Activated T-cell treated with anti-CD3 and anti-CD28 coated beads, Interleukin-2, amount 50 U/mL, for 24 hours (primary cell): ENCODE results near the gene ADGRG6.
"Not testable (repeated sequence)": the region's sequence is repeated elsewhere in the genome, so short reads cannot be mapped to it uniquely, and the experiment has no call there.

Experiments
- DNase-seq: peaks from one replicate; pipeline ENCODE4 v3.0.0-alpha.2; 2020
- H3K27ac Mint-ChIP-seq: 2 replicates; pipeline ENCODE4 v1.8.0; 2020; ENCODE audit warnings: mild to moderate bottlenecking, mixed read lengths
- H3K27me3 Mint-ChIP-seq: 2 replicates; pipeline ENCODE4 v1.8.0; 2020; ENCODE audit warnings: mixed read lengths
- H3K36me3 Mint-ChIP-seq: 2 replicates; pipeline ENCODE4 v1.8.0; 2020; ENCODE audit warnings: low read depth, mixed read lengths
- H3K4me1 Mint-ChIP-seq: 2 replicates; pipeline ENCODE4 v1.8.0; 2020; ENCODE audit warnings: low read depth, mixed read lengths
- H3K4me3 Mint-ChIP-seq: 2 replicates; pipeline ENCODE4 v1.8.0; 2020; ENCODE audit warnings: mild to moderate bottlenecking, moderate library complexity, mixed read lengths
- H3K9me3 Mint-ChIP-seq: 2 replicates; pipeline ENCODE4 v1.8.0; 2020; ENCODE audit warnings: mixed read lengths

ADGRG6 gene

GRCh38 chr6:142448091-142448729 lies 146.4 kb downstream of the ADGRG6 start:
- Mint-ChIP-seq H3K27me3 (peaks cover 9% of the 10 kb centered on the region), H3K9me3 (no peaks in the 10 kb centered on the region), H3K4me3 (no peak overlapping the region), H3K4me1 (peaks cover 8% of the 10 kb centered on the region), H3K27ac (no peak overlapping the region), H3K36me3 (no peaks in the 10 kb centered on the region)
- DNase-seq = no peak

DNA sequence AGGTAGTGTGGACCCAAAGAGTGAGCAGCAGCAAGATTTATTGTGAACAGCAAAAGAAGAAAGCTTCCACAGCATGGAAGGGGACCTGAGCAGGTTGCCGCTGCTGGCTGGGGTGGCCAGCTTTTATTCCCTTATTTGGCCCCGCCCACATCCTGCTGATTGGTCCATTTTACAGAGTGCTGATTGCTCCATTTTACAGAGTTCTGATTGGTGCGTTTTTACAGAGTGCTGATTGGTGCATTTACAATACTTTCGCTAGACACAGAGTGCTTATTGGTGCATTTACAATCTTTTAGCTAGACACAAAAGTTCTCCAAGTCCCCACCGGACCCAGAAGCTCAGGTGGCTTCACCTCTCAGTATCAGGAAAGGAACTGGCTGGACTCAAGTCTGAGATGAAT lies 149.0 kb downstream of the ADGRG6 start:
- H3K27me3 Mint-ChIP-seq, H3K4me3 Mint-ChIP-seq, H3K9me3 Mint-ChIP-seq, DNase-seq, H3K4me1 Mint-ChIP-seq, H3K27ac Mint-ChIP-seq, H3K36me3 Mint-ChIP-seq: not testable (repeated sequence)

GRCh38 chr6:142452993-142453392 lies 151.2 kb downstream of the ADGRG6 start:
- no peak overlapping the region for H3K27ac Mint-ChIP-seq
- no peak overlapping the region for H3K4me3 Mint-ChIP-seq
- no peaks in the 10 kb centered on the region for H3K9me3 Mint-ChIP-seq
- no peak for DNase-seq
- peaks cover 9% of the 10 kb centered on the region for H3K27me3 Mint-ChIP-seq
- no peaks in the 10 kb centered on the region for H3K36me3 Mint-ChIP-seq
- no peaks in the 10 kb centered on the region for H3K4me1 Mint-ChIP-seq

DNA sequence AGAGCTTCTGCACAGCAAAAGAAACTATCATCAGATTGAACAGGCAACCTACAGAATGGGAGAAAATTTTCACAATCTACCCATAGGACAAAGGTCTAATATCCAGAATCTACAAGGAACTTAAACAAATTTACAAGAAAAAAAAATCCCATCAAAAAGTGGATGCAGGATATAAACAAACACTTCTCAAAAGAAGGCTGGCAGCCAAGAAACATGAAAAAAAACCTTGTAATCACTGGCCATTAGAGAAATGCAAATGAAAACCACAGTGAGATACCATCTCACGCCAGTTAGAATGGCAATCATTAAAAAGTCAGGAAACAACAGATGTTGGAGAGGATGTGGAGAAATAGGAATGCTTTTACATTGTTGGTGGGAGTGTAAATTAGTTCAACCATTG lies 152.4 kb downstream of the ADGRG6 start:
- not testable (repeated sequence) for H3K27me3 Mint-ChIP-seq, H3K27ac Mint-ChIP-seq, DNase-seq

GRCh38 chr6:142454848-142455247 lies 153.0 kb downstream of the ADGRG6 start:
- not testable (repeated sequence) for DNase-seq, H3K4me1 Mint-ChIP-seq, H3K27me3 Mint-ChIP-seq, H3K27ac Mint-ChIP-seq, H3K4me3 Mint-ChIP-seq, H3K36me3 Mint-ChIP-seq, H3K9me3 Mint-ChIP-seq

More for the DNA sequence above, 152.4 kb downstream of the ADGRG6 start:
- H3K9me3 Mint-ChIP-seq, H3K4me3 Mint-ChIP-seq, H3K4me1 Mint-ChIP-seq, H3K36me3 Mint-ChIP-seq: not testable (repeated sequence)

DNA sequence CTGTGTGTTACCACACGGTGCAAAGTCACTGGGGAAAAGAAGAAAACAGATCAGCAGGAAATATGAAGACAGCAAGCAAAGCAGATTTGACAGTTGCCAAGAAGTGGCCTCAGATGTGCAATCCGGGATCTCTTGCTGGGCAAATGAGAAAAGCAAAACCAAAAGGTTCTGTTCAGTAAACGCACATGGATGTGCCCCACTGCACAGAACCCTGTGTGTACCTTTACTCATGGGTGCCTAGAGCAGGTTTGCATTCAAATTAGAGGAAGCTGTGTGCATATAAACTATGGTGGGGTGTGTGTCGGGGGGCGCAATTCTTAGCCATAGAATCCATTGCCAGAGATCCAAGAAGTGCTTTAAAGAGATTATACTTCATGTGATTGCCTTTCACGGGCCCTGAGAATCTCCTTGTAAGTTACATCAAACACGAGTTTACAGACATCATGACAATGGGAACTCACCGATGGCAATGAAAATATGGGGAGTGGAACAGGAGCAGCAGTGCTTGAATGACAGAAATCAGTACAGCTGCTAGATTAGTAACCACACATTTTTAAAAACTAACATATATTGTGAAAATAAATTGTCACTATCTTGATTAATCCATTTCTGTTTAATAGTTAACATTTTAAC lies 154.3 kb downstream of the ADGRG6 start:
- Mint-ChIP-seq H3K9me3 (peaks cover 1% of the 10 kb centered on the region), H3K4me3 (no peak overlapping the region), H3K4me1 (peaks cover 7% of the 10 kb centered on the region), H3K27ac (no peak overlapping the region), H3K27me3 (peaks cover 4% of the 10 kb centered on the region), H3K36me3 (no peaks in the 10 kb centered on the region)
- no peak for DNase-seq

- no peaks in the 10 kb centered on the region for H3K27me3 Mint-ChIP-seq
Observed at GRCh38 chr6:142457638-142458406, 156.0 kb downstream of the ADGRG6 start.

GRCh38 chr6:142458836-142459235 lies 157.0 kb downstream of the ADGRG6 start:
- no peak for DNase-seq
- no peaks in the 10 kb centered on the region for H3K27me3 Mint-ChIP-seq
- no peak overlapping the region for H3K4me3 Mint-ChIP-seq
- peaks cover 15% of the 10 kb centered on the region for H3K9me3 Mint-ChIP-seq
- H3K4me1 Mint-ChIP-seq = peaks cover 7% of the 10 kb centered on the region
- no peak overlapping the region for H3K27ac Mint-ChIP-seq
- H3K36me3 Mint-ChIP-seq = peaks cover 5% of the 10 kb centered on the region

More at GRCh38 chr6:142457638-142458406, 156.0 kb downstream of the ADGRG6 start:
- H3K27ac Mint-ChIP-seq = no peak overlapping the region
- H3K9me3 Mint-ChIP-seq = peaks cover 15% of the 10 kb centered on the region
- no peak overlapping the region for H3K4me3 Mint-ChIP-seq
- no peak for DNase-seq
- H3K36me3 Mint-ChIP-seq = peaks cover 5% of the 10 kb centered on the region
- H3K4me1 Mint-ChIP-seq = peaks cover 7% of the 10 kb centered on the region

GRCh38 chr6:142459271-142459670 lies 157.5 kb downstream of the ADGRG6 start:
- H3K27me3 Mint-ChIP-seq = no peaks in the 10 kb centered on the region
- no peak for DNase-seq
- H3K9me3 Mint-ChIP-seq = peaks cover 15% of the 10 kb centered on the region
- no peak overlapping the region for H3K4me3 Mint-ChIP-seq
- H3K36me3 Mint-ChIP-seq = peaks cover 5% of the 10 kb centered on the region
- peaks cover 7% of the 10 kb centered on the region for H3K4me1 Mint-ChIP-seq
- H3K27ac Mint-ChIP-seq = no peak overlapping the region

GRCh38 chr6:142462260-142462659 lies 160.5 kb downstream of the ADGRG6 start:
- no peak for DNase-seq
- Mint-ChIP-seq H3K27ac (no peak overlapping the region), H3K9me3 (peaks cover 15% of the 10 kb centered on the region), H3K4me1 (peaks cover 7% of the 10 kb centered on the region), H3K4me3 (no peak overlapping the region), H3K36me3 (peaks cover 5% of the 10 kb centered on the region), H3K27me3 (no peaks in the 10 kb centered on the region)

DNA sequence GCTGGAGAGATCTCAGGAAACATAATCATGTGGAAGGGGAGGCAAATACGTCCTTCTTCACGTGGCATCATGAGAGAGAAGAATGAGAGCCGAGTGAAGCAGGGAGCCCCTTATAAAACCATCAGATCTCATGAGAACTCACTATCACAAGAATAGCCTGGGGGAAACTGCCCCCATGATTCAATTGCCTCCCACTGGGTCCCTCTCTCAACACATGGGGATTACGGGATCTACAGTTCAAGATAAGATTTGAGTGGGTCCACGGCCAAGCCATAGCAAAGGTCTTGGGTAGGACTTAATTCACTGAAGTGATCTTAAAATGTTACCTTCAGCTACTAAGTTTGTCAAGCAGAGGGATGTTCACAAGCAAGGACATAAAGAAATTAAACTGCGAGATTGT lies 162.2 kb downstream of the ADGRG6 start:
- Mint-ChIP-seq H3K4me3 (no peak overlapping the region), H3K27ac (no peak overlapping the region), H3K4me1 (peaks cover 6% of the 10 kb centered on the region), H3K9me3 (peaks cover 17% of the 10 kb centered on the region), H3K27me3 (no peaks in the 10 kb centered on the region), H3K36me3 (peaks cover 5% of the 10 kb centered on the region)
- no peak for DNase-seq

GRCh38 chr6:142469220-142469619 lies 167.4 kb downstream of the ADGRG6 start:
- Mint-ChIP-seq H3K4me3 (no peak overlapping the region), H3K27ac (no peak overlapping the region), H3K9me3 (peaks cover 2% of the 10 kb centered on the region), H3K36me3 (no peaks in the 10 kb centered on the region), H3K4me1 (peaks cover 1% of the 10 kb centered on the region), H3K27me3 (no peaks in the 10 kb centered on the region)
- no peak for DNase-seq

- Mint-ChIP-seq H3K27ac (no peak overlapping the region), H3K4me3 (no peak overlapping the region), H3K36me3 (no peaks in the 10 kb centered on the region), H3K27me3 (no peaks in the 10 kb centered on the region), H3K4me1 (peaks cover 6% of the 10 kb centered on the region), H3K9me3 (peaks cover 2% of the 10 kb centered on the region)
- no peak for DNase-seq
Observed at GRCh38 chr6:142470421-142470820, 168.6 kb downstream of the ADGRG6 start.

DNA sequence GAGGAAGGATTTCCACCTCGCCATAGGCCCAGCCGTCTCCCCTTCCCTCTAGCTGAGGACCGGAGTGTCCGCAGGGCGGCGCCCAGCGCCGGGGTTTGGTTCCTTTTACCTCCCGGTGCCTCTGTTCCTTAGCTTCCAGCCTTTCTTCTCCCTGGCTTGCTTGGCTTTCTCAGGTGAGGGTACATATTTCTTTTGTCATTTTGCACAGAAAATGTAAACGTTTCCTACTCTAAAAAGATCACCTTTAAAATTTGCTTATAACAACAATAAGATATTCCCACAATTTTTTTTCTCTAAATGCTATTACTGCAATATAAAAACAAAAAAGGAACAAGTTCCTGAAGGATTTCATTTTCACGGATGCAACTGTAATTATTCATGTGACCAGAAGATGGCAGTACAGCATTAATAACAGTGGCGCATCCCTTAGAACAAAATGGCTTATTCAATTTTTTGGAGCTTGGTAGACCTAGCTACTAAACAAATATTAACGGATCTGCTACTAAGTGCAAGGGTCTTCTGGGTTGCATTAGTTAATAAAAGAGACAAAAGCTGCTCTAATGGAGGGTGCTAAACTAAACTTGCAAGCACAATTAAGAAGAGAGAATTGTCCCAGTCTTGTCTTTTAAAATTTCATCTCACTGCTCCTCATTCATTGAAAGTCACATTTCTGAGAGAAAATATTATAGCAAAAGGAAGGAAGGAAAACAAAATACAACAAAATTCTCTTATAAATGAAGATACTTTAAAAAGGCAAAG lies 172.9 kb downstream of the ADGRG6 start:
- H3K27ac Mint-ChIP-seq = peak overlapping the region; percentile 3
- H3K9me3 Mint-ChIP-seq = peaks cover 4% of the 10 kb centered on the region
- no peak overlapping the region for H3K4me3 Mint-ChIP-seq
- peaks cover 8% of the 10 kb centered on the region for H3K4me1 Mint-ChIP-seq
- no peaks in the 10 kb centered on the region for H3K27me3 Mint-ChIP-seq
- DNase-seq = no peak
- no peaks in the 10 kb centered on the region for H3K36me3 Mint-ChIP-seq
